Panc1 (cell line): ENCODE measurements around the gene OR5H6. TPM values are rescaled to one million over a fixed set of nuclear protein-coding genes. Genes with fewer than 3 reads are reported as not detected.

ENCODE experiments used
- ATAC-seq: fragments of 200-7000 bp; cut with Tn5 transposase; 2 replicates; pipeline ENCODE4 v1.9.1; 2020; ENCODE audit warnings: mild to moderate bottlenecking, moderate library complexity
- BruUV-seq: library from RNA; stranded (reverse); fragments of 400-500 nt; replicated peaks from 2 replicates; lab custom pipeline; 2021; lab: Mats Ljungman, UMichigan
- CTCF ChIA-PET: fragments of 300-600 bp; sonication (Branson Sonifier 250); formaldehyde crosslinking; loops from one replicate; lab custom pipeline; 2022; ENCODE audit warnings: antibody characterized with exemption; lab: Charles Lee
- POLR2A ChIA-PET: fragments of 300-600 bp; sonication (Branson Sonifier 250); formaldehyde crosslinking; loops from one replicate; lab custom pipeline; 2022; ENCODE audit warnings: antibody characterized with exemption; lab: Charles Lee
- DNase-seq: peaks from one replicate; pipeline ENCODE4 v3.0.0-alpha.2; 2010; ENCODE audit warnings: low read depth, low spot score
- H3K27ac ChIP-seq: 2 replicates; pipeline ENCODE4 v1.5.1; 2011; ENCODE audit warnings: mild to moderate bottlenecking, low read length, inconsistent platforms
- H3K27me3 ChIP-seq: fragments of 200-500 bp; sonication (Bioruptor generic); 2 replicates; pipeline ENCODE4 v1.6.0; 2014; ENCODE audit warnings: low read length, inconsistent platforms; ENCODE audit not compliant: control insufficient read depth, insufficient read depth
- H3K36me3 ChIP-seq: fragments of 200-500 bp; sonication (Bioruptor generic); 2 replicates; pipeline ENCODE4 v1.5.1; 2014; ENCODE audit warnings: inconsistent platforms, mild to moderate bottlenecking, low read length, moderate library complexity; ENCODE audit not compliant: control insufficient read depth, insufficient read depth
- H3K4me1 ChIP-seq: 2 replicates; pipeline ENCODE4 v1.5.1; 2011; ENCODE audit warnings: inconsistent platforms, mild to moderate bottlenecking, low read length, moderate library complexity; ENCODE audit not compliant: control insufficient read depth, insufficient read depth
- H3K4me3 ChIP-seq, 2 experiments: 2 replicates each; pipeline ENCODE4 v1.5.1; 2011 to 2012; ENCODE audit warnings: low read depth in 2 of 2, low read length in 2 of 2, mild to moderate bottlenecking in 2 of 2, inconsistent platforms in 1 of 2, moderate library complexity in 1 of 2
- H3K9me3 ChIP-seq: fragments of 200-500 bp; sonication (Bioruptor generic); 2 replicates; pipeline ENCODE4 v1.5.1; 2014; ENCODE audit warnings: low read depth, mild to moderate bottlenecking, inconsistent platforms, low read length, moderate library complexity; ENCODE audit not compliant: control insufficient read depth, insufficient read depth
- POLR2AphosphoS5 ChIP-seq: IDR thresholded peaks from 2 replicates; pipeline ENCODE4 v1.6.1; 2012; ENCODE audit warnings: mild to moderate bottlenecking, low read depth, low read length, moderate library complexity
- SIN3A ChIP-seq: IDR thresholded peaks from 2 replicates; pipeline ENCODE4 v1.6.1; 2012; ENCODE audit warnings: low read depth, mild to moderate bottlenecking, low read length, moderate library complexity, borderline replicate concordance; ENCODE audit not compliant: insufficient read depth
- TCF7L2 ChIP-seq: IDR thresholded peaks from 2 replicates; pipeline ENCODE4 v1.6.1; 2011; ENCODE audit warnings: mild to moderate bottlenecking, low read depth, low read length, inconsistent platforms
- in situ Hi-C: cut with HindIII; loops from 2 replicates; pipeline ENCODE4 v1.10.0; 2016; ENCODE audit warnings: low sequenced_read_pairs, low pct_unique_long_range_greater_than_20kb
- intact Hi-C: fragments of 100-400 bp; cut with micrococcal nuclease; formaldehyde crosslinking; loops from one replicate; pipeline ENCODE4 v1.10.0; 2022; ENCODE audit not compliant: unreplicated experiment
- total RNA-seq: library from RNA; stranded (reverse); gene quantifications from one replicate; pipeline ENCODE4 v1.2.1, GENCODE V29; 2021; ENCODE audit not compliant: unreplicated experiment
- TF ChIP-seq, protein P1 (sequence below): fragments of 450-650 bp; IDR thresholded peaks from 2 replicates; pipeline ENCODE4 v1.5.1; 2017; ENCODE audit warnings: mild to moderate bottlenecking
- TF ChIP-seq, protein P2 (sequence below), 2 experiments: IDR thresholded peaks; 2 replicates each; pipeline ENCODE4 v1.6.1; 2011 to 2012; ENCODE audit warnings: low read depth in 2 of 2, control low read depth in 1 of 2, low read length in 1 of 2, mild to moderate bottlenecking in 1 of 2, moderate library complexity in 1 of 2; ENCODE audit not compliant: insufficient read depth in 1 of 2

Gene OR5H6
- total RNA-seq, 1 experiment from 2014 or later = not detected

DNA sequence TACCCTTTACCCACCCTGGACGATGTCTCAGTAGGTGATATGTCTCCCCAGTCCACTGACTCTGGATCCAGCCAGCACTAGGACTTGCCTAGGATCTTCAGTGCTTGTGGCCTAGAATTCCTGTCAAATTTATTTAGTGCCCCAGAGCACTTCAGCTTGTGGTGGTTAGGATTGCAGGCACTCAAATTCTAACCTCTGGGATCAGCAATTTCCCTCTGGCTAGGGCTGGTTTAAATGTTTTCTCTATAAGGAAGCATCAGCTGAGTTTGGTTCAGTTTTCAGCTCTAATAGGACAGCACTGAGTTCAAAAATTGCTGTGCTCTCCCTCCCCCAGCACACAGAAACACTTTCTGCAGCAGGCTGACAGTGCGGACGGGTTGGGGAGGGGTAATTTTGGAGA, 8.1 kb downstream of the OR5H6 start:
- ATAC-seq (no peak), DNase-seq (no peak)
- Histone ChIP-seq H3K36me3 (no peaks in the 10 kb centered on the region), H3K4me1 (no peaks in the 10 kb centered on the region), H3K4me3 (no peak overlapping the region), H3K27me3 (no peaks in the 10 kb centered on the region), H3K27ac (no peak overlapping the region), H3K9me3 (no peaks in the 10 kb centered on the region)
- ChIA-PET POLR2A (no interaction called here), CTCF (no interaction called here)
- TF ChIP-seq SIN3A = no peak
- TF ChIP-seq, protein P1, sequence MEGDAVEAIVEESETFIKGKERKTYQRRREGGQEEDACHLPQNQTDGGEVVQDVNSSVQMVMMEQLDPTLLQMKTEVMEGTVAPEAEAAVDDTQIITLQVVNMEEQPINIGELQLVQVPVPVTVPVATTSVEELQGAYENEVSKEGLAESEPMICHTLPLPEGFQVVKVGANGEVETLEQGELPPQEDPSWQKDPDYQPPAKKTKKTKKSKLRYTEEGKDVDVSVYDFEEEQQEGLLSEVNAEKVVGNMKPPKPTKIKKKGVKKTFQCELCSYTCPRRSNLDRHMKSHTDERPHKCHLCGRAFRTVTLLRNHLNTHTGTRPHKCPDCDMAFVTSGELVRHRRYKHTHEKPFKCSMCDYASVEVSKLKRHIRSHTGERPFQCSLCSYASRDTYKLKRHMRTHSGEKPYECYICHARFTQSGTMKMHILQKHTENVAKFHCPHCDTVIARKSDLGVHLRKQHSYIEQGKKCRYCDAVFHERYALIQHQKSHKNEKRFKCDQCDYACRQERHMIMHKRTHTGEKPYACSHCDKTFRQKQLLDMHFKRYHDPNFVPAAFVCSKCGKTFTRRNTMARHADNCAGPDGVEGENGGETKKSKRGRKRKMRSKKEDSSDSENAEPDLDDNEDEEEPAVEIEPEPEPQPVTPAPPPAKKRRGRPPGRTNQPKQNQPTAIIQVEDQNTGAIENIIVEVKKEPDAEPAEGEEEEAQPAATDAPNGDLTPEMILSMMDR = no peak
- no TSS peak for BruUV-seq
- in situ Hi-C loops = no loop called here
- intact Hi-C loops = no loop called here

DNA sequence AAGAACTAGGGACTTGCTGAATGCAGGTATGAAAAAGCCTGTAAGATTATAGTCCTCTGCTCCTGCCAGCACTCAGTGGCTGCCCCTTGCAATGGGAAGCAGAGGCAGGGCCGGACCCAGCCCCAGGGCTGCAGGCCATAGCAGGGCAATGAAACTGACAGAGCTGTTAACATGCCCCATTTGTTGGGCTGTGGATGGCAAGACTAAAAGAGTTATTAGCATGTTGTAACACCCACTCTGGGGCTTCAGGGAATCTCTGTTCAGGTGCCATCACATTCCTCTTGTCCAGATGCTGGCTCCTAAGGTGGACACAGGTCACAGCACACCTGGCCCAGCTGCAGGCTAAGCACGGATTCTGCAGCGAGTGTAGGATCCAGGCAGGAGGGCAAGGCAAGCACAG, 10.9 kb downstream of the OR5H6 start:
- BruUV-seq = no TSS peak
- Histone ChIP-seq H3K36me3 (no peaks in the 10 kb centered on the region), H3K9me3 (no peaks in the 10 kb centered on the region), H3K27me3 (no peaks in the 10 kb centered on the region), H3K4me3 (no peak overlapping the region), H3K27ac (no peak overlapping the region), H3K4me1 (no peaks in the 10 kb centered on the region)
- DNase-seq (no peak), ATAC-seq (no peak)
- intact Hi-C loops (no loop called here), in situ Hi-C loops (no loop called here)
- TF ChIP-seq, protein P1 = no peak
- no peak for TF ChIP-seq SIN3A
- TF ChIP-seq POLR2AphosphoS5 = no peak
- no peak for TF ChIP-seq TCF7L2
- TF ChIP-seq, protein P2, sequence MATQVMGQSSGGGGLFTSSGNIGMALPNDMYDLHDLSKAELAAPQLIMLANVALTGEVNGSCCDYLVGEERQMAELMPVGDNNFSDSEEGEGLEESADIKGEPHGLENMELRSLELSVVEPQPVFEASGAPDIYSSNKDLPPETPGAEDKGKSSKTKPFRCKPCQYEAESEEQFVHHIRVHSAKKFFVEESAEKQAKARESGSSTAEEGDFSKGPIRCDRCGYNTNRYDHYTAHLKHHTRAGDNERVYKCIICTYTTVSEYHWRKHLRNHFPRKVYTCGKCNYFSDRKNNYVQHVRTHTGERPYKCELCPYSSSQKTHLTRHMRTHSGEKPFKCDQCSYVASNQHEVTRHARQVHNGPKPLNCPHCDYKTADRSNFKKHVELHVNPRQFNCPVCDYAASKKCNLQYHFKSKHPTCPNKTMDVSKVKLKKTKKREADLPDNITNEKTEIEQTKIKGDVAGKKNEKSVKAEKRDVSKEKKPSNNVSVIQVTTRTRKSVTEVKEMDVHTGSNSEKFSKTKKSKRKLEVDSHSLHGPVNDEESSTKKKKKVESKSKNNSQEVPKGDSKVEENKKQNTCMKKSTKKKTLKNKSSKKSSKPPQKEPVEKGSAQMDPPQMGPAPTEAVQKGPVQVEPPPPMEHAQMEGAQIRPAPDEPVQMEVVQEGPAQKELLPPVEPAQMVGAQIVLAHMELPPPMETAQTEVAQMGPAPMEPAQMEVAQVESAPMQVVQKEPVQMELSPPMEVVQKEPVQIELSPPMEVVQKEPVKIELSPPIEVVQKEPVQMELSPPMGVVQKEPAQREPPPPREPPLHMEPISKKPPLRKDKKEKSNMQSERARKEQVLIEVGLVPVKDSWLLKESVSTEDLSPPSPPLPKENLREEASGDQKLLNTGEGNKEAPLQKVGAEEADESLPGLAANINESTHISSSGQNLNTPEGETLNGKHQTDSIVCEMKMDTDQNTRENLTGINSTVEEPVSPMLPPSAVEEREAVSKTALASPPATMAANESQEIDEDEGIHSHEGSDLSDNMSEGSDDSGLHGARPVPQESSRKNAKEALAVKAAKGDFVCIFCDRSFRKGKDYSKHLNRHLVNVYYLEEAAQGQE (IDR thresholded peaks at IDR 0.05; ENCODE audit: insufficient read depth in 1 of 2, low read depth in 2 of 2, low read length in 1 of 2) = no peak
- CTCF ChIA-PET = no interaction called here
- POLR2A ChIA-PET = no interaction called here

DNA sequence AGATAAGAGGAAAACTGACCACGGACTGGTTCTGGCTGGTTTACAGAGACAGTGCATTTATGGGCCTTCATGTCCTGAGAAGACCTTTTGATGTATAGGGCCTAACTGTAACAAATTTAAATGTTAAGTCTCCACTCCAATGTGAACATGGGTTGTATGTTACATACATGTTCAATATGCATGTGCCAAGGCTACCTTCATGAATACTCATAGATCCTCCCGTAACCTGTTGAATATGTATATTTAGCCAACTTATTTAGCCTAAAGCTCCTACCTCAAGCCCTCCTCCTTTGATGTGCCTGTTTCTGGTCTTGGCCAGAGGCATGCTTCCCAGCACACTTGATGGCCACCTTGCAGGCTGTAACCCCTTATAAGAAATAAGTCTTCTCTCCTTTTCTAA, 18.2 kb downstream of the OR5H6 start, which contains the start of gene OR5H2:
Gene OR5H2 (plus strand): TSS at position 301 of the 400 bp plus-strand sequence. CDS start 398 bp downstream, outside the sequence.
- H3K4me3 ChIP-seq = no peak within 1 kb of the TSS
- POLR2A ChIA-PET = no interaction called here
- ATAC-seq (no peak), DNase-seq (no peak)
- intact Hi-C loops = no loop called here
- TF ChIP-seq, protein P1 = no peak
- no peak for TF ChIP-seq TCF7L2
- TF ChIP-seq POLR2AphosphoS5 = no peak
- TF ChIP-seq, protein P2 (IDR thresholded peaks at IDR 0.05; ENCODE audit: insufficient read depth in 1 of 2, low read depth in 2 of 2, low read length in 1 of 2) = no peak
- TF ChIP-seq SIN3A = no peak
- no peaks in the 10 kb centered on the region for H3K4me1 ChIP-seq
- H3K36me3 ChIP-seq = no peaks in the 10 kb centered on the region
- in situ Hi-C loops = no loop called here
- H3K27ac ChIP-seq = no peak within 1 kb of the TSS
- no peaks in the 10 kb centered on the region for H3K9me3 ChIP-seq
- CTCF ChIA-PET = no interaction called here
- no peaks in the 10 kb centered on the region for H3K27me3 ChIP-seq
- no TSS peak for BruUV-seq
